Breast epithelium (tissue), 3 donors: ENCODE results near the gene GPR15.

Experiments
- CTCF ChIP-seq, 3 donors: fragments of 450-650 bp; IDR thresholded peaks; one replicate each; pipeline ENCODE4 v1.5.1; 2016 to 2017; ENCODE audit warnings: antibody characterized with exemption in 3 of 3, mild to moderate bottlenecking in 3 of 3, moderate library complexity in 3 of 3
- POLR2A ChIP-seq: fragments of 450-650 bp; IDR thresholded peaks from one replicate; pipeline ENCODE4 v1.6.1; 2016; ENCODE audit warnings: antibody characterized with exemption, mild to moderate bottlenecking, moderate library complexity

- TF ChIP-seq POLR2A (no peak), CTCF (IDR thresholded peaks at IDR 0.05) (no peak)
Measured at GRCh38 chr3:98582042-98582441, 50.3 kb downstream of the GPR15 start.
